HG03066 (cell line): Measurements from ENCODE around the gene PLA2G7.
"Not testable (repeated sequence)": the region's sequence is repeated elsewhere in the genome, so short reads cannot be mapped to it uniquely, and the experiment has no call there.

Source experiments
- ATAC-seq: cut with Tn5 transposase; IDR thresholded peaks from one replicate; pipeline ENCODE4 v1.9.1; 2021; ENCODE audit warnings: low read depth; ENCODE audit not compliant: unreplicated experiment

PLA2G7 gene

GRCh38 chr6:46734867-46735719 lies at the start of gene PLA2G7:
Gene PLA2G7, minus strand, starts transcription at chr6:46735375. Its CDS starts 12,484 bp downstream, at chr6:46722891.
- ATAC-seq, result no peak

GRCh38 chr6:46784535-46784934 lies 49.4 kb upstream of the PLA2G7 start:
- no peak for ATAC-seq

GRCh38 chr6:46781478-46782378 lies 46.6 kb upstream of the PLA2G7 start:
- peak; percentile 56 for ATAC-seq

GRCh38 chr6:46777476-46778346 lies 42.5 kb upstream of the PLA2G7 start:
- no peak for ATAC-seq

GRCh38 chr6:46776070-46776712 lies 41.0 kb upstream of the PLA2G7 start:
- ATAC-seq, result no peak

GRCh38 chr6:46774736-46775135 lies 39.6 kb upstream of the PLA2G7 start:
- not testable (repeated sequence) for ATAC-seq

- ATAC-seq, result no peak
Measured at GRCh38 chr6:46773201-46773855, 38.2 kb upstream of the PLA2G7 start.

- peak; percentile 48 for ATAC-seq
Measured at GRCh38 chr6:46772762-46773161, 37.6 kb upstream of the PLA2G7 start.

GRCh38 chr6:46772016-46772415 lies 36.8 kb upstream of the PLA2G7 start:
- no peak for ATAC-seq

- no peak for ATAC-seq
Measured at GRCh38 chr6:46764961-46765360, 29.8 kb upstream of the PLA2G7 start.

GRCh38 chr6:46764280-46764679 lies 29.1 kb upstream of the PLA2G7 start:
- not testable (repeated sequence) for ATAC-seq

GRCh38 chr6:46763466-46763865 lies 28.3 kb upstream of the PLA2G7 start:
- ATAC-seq, result no peak

GRCh38 chr6:46760925-46761324 lies 25.8 kb upstream of the PLA2G7 start:
- ATAC-seq, result no peak

- no peak for ATAC-seq
Measured at GRCh38 chr6:46758960-46759753, 24.0 kb upstream of the PLA2G7 start.

- ATAC-seq, result no peak
Measured at GRCh38 chr6:46757214-46757596, 22.0 kb upstream of the PLA2G7 start.

- ATAC-seq, result no peak
Measured at GRCh38 chr6:46756469-46757213, 21.5 kb upstream of the PLA2G7 start.

- no peak for ATAC-seq
Measured at GRCh38 chr6:46755865-46756264, 20.7 kb upstream of the PLA2G7 start.

- ATAC-seq, result no peak
Measured at GRCh38 chr6:46751658-46752057, 16.5 kb upstream of the PLA2G7 start.
